Tibial nerve (tissue), 4 donors: ENCODE data around the gene CX3CR1. TPM values are rescaled to one million over a fixed set of nuclear protein-coding genes. Genes with fewer than 3 reads are reported as not detected.

Experiments
- DNase-seq, 2 donors: peaks; one replicate each; pipeline ENCODE4 v3.0.0-alpha.2; 2019; ENCODE audit warnings: low spot score in 2 of 2
- H3K27ac ChIP-seq, 4 donors: fragments of 200-600 bp; sonication (generic) in 3 of 4; one replicate each; pipeline ENCODE4 v1.5.1; 2017 to 2019; ENCODE audit warnings: mild to moderate bottlenecking in 1 of 4
- H3K27me3 ChIP-seq, 2 donors: fragments of 200-600 bp; sonication (generic) in 1 of 2; one replicate each; pipeline versions ENCODE4 v1.5.1 to v1.6.0; 2017 to 2019
- H3K36me3 ChIP-seq, 3 donors: fragments of 200-600 bp; sonication (generic); one replicate each; pipeline ENCODE4 v1.5.1; 2018 to 2019
- H3K4me1 ChIP-seq, 4 donors: fragments of 200-600 bp; sonication (generic) in 3 of 4; one replicate each; pipeline ENCODE4 v1.5.1; 2017 to 2019
- H3K4me3 ChIP-seq, 4 donors: fragments of 200-600 bp; sonication (generic) in 3 of 4; one replicate each; pipeline ENCODE4 v1.5.1; 2017 to 2019; ENCODE audit warnings: mild to moderate bottlenecking in 1 of 4, moderate library complexity in 1 of 4
- H3K9me3 ChIP-seq, 4 donors: fragments of 200-600 bp; sonication (generic) in 3 of 4; one replicate each; pipeline ENCODE4 v1.5.1; 2017 to 2019
- CTCF ChIP-seq, 5 experiments: fragments of 200-600 bp in 3 of 5; fragments of 450-650 bp in 2 of 5; sonication (generic) in 3 of 5; IDR thresholded peaks; one replicate each; pipeline ENCODE4 v1.5.1; 2016 to 2019; ENCODE audit warnings: antibody characterized with exemption in 5 of 5, mild to moderate bottlenecking in 3 of 5, moderate library complexity in 2 of 5
- EP300 ChIP-seq, 2 donors: sonication (generic); formaldehyde crosslinking; IDR thresholded peaks; one replicate each; pipeline ENCODE4 v1.6.1; 2017; ENCODE audit warnings: antibody characterized with exemption in 2 of 2, mild to moderate bottlenecking in 1 of 2
- POLR2A ChIP-seq, 2 donors: fragments of 450-650 bp; IDR thresholded peaks; one replicate each; pipeline ENCODE4 v1.6.1; 2017; ENCODE audit warnings: antibody characterized with exemption in 2 of 2, mild to moderate bottlenecking in 2 of 2, moderate library complexity in 2 of 2
- WGBS, 2 donors: methylation state at CpG; one replicate each; pipeline ENCODE4 v1.1.5; 2018; 5-methylcytosine and 5-hydroxymethylcytosine counted together
- total RNA-seq, 4 donors: library from RNA; depleted of rRNA; stranded (reverse); fragments of >200 nt; gene quantifications; one replicate each; pipeline ENCODE4 v1.1.0, GENCODE V29; 2016

Gene CX3CR1
- total RNA-seq, 4 donors from 2014 or later, result 2.2 to 4.4 (median 3.1) TPM; not detected in 1

GRCh38 chr3:39254806-39255449 is 24.9 kb downstream of the CX3CR1 start:
- Histone ChIP-seq H3K27ac (no peak overlapping the region), H3K27me3 (no peaks in the 10 kb centered on the region), H3K36me3 (no peaks in the 10 kb centered on the region), H3K9me3 (no peaks in the 10 kb centered on the region), H3K4me1 (peaks cover 0 to 14% (median 6%) of the 10 kb centered on the region in 4 donors), H3K4me3 (no peak overlapping the region)
- TF ChIP-seq POLR2A (IDR thresholded peaks at IDR 0.05), result no peak
- TF ChIP-seq EP300 (IDR thresholded peaks at IDR 0.05), result no peak
- no peak for TF ChIP-seq CTCF (IDR thresholded peaks at IDR 0.05)
- WGBS, 2 donors, result 48 to 50% methylated on average over 2 of the region's 2 CpGs
- DNase-seq, result no peak

DNA sequence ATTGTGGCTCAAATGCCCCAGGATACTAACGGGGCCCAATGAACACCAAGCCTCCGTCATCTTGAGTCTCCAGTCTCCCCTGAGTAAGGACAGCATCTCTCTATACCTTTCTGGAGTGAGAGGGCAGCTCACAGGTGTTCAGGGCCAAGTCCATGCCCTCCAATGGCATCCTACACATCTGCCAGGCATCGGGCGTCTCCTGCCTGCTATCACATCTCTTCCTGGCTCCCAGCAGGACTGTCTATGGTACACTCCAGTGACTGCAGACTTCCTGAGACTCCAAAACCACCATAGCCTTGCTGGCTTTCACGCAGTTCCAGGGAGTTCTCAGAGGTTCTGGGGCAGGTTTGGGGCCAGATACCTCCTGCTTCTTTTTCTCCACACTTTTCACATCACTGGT is 28.3 kb downstream of the CX3CR1 start:
- Histone ChIP-seq H3K4me1 (peaks cover 0 to 11% (median 5%) of the 10 kb centered on the region in 4 donors), H3K27me3 (no peaks in the 10 kb centered on the region), H3K36me3 (no peaks in the 10 kb centered on the region), H3K27ac (no peak overlapping the region), H3K4me3 (no peak overlapping the region), H3K9me3 (no peaks in the 10 kb centered on the region)
- no peak for DNase-seq
- TF ChIP-seq CTCF (IDR thresholded peaks at IDR 0.05), result no peak
- TF ChIP-seq EP300 (IDR thresholded peaks at IDR 0.05), result no peak
- TF ChIP-seq POLR2A (IDR thresholded peaks at IDR 0.05), result no peak
- WGBS, 2 donors, result 92 to 99% methylated on average over 5 of the region's 5 CpGs

DNA sequence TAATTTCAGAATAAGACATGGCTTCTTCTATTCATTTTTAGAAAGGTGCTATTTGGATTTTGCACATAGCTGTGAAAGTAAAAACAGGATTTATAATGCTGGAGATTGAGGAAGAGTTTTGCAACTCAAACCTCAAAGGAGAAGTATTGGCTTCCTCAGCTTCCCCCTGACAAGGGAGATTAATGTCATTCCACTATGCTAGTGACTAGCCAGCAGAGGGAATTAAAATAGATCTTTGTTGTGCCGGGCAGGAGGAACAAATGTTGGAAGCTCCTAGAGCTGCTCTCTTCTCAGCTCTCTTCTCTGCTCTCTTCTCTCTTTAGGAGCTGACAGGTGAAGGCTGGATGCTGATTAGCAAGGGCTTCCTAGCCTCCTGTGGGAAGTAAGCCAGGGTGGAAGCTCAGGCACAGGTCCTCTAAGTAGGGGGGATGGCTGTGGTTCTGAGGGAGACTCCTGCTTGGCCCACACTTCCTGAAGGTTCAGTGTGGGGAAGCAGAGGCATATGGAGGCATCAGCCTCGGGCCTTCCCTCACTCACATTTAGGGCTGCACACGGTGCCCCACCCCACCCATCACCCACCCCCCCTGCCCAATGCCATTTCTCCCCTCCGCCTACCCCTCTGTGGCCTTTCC is 29.6 kb downstream of the CX3CR1 start:
- 42 to 50% methylated on average over 4 of the region's 4 CpGs for WGBS, 2 donors
- peaks cover 0 to 11% (median 1%) of the 10 kb centered on the region in 4 donors for H3K4me1 ChIP-seq
- H3K4me3 ChIP-seq, result no peak overlapping the region
- H3K36me3 ChIP-seq, result no peaks in the 10 kb centered on the region
- DNase-seq, result no peak
- TF ChIP-seq EP300 (IDR thresholded peaks at IDR 0.05) (peak in 1 of 2 donors; percentile 70), CTCF (IDR thresholded peaks at IDR 0.05) (no peak), POLR2A (IDR thresholded peaks at IDR 0.05) (no peak)
- H3K27ac ChIP-seq, result peak overlapping the region in 1 of 4 donors; percentile 4
- no peaks in the 10 kb centered on the region for H3K27me3 ChIP-seq
- no peaks in the 10 kb centered on the region for H3K9me3 ChIP-seq

GRCh38 chr3:39249453-39250115 is 30.3 kb downstream of the CX3CR1 start:
- H3K27me3 ChIP-seq, result no peaks in the 10 kb centered on the region

More at GRCh38 chr3:39249453-39250115, 30.3 kb downstream of the CX3CR1 start:
- no peak overlapping the region for H3K27ac ChIP-seq
- TF ChIP-seq POLR2A (IDR thresholded peaks at IDR 0.05), result no peak
- TF ChIP-seq EP300 (IDR thresholded peaks at IDR 0.05), result no peak
- TF ChIP-seq CTCF (IDR thresholded peaks at IDR 0.05), result no peak
- 59 to 60% methylated on average over 6 of the region's 6 CpGs for WGBS, 2 donors
- no peaks in the 10 kb centered on the region for H3K36me3 ChIP-seq
- peaks cover 0 to 4% (median 0%) of the 10 kb centered on the region in 4 donors for H3K9me3 ChIP-seq
- peaks cover 0 to 11% (median 0%) of the 10 kb centered on the region in 4 donors for H3K4me1 ChIP-seq
- no peak overlapping the region for H3K4me3 ChIP-seq
- DNase-seq, result no peak
